IMR-90 (cell line): ENCODE results near the gene THSD7B.

Experiments used
- CTCF ChIP-seq: conservative IDR thresholded peaks from 2 replicates; pipeline ENCODE4 v1.5.1; 2012; ENCODE audit warnings: mild to moderate bottlenecking, low read depth, low read length, improper control_type of control experiment
- RAD21 ChIP-seq: IDR thresholded peaks from 2 replicates; pipeline ENCODE4 v1.6.1; 2012; ENCODE audit warnings: low read length, improper control_type of control experiment
- RFX5 ChIP-seq: IDR thresholded peaks from 2 replicates; pipeline ENCODE4 v1.8.0; 2012; ENCODE audit warnings: low read depth, mild to moderate bottlenecking, low read length, moderate library complexity

- no peak for TF ChIP-seq RFX5
- TF ChIP-seq CTCF = no peak
- TF ChIP-seq RAD21 = no peak
These were observed 140.4 kb downstream of the THSD7B start for GRCh38 chr2:136905779-136906178.
